LNCaP clone FGC (cell line): ENCODE results near the gene ZNF462.

Source experiments
- DNase-seq: peaks from one replicate; pipeline ENCODE4 v3.0.0-alpha.2; 2011; ENCODE audit warnings: low read depth
- H3K4me3 ChIP-seq: 2 replicates; pipeline ENCODE4 v1.5.1; 2011; ENCODE audit warnings: mild to moderate bottlenecking, low read depth, low read length, control low read depth
- TF ChIP-seq, protein P1 (sequence below): IDR thresholded peaks from 2 replicates; pipeline ENCODE4 v1.5.1; 2012; ENCODE audit warnings: mild to moderate bottlenecking; ENCODE audit not compliant: control insufficient read depth, insufficient read depth; ENCODE audit errors: extremely low read depth

ZNF462 gene

DNA sequence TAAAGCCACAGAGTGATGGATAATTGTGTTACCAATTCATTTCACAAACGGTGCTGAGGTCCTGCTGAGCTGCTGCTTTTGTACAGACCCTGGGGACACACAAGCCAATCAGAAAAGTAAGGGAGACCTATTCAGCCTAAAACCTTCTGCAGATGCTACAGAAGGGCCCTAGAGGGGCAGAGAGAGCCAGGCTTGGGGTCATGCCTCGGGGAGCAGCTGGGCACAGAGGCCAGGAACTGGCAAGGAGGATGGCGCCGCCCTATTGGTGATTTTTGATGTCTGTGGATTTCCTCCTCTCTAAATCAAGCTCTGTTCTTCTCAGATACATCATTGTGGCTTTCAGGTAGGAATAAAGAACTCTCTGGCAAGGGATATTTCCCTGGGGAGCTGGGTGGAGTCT, 181.9 kb downstream of the ZNF462 start:
- no peak for DNase-seq
- no peak overlapping the region for H3K4me3 ChIP-seq
- TF ChIP-seq, protein P1, sequence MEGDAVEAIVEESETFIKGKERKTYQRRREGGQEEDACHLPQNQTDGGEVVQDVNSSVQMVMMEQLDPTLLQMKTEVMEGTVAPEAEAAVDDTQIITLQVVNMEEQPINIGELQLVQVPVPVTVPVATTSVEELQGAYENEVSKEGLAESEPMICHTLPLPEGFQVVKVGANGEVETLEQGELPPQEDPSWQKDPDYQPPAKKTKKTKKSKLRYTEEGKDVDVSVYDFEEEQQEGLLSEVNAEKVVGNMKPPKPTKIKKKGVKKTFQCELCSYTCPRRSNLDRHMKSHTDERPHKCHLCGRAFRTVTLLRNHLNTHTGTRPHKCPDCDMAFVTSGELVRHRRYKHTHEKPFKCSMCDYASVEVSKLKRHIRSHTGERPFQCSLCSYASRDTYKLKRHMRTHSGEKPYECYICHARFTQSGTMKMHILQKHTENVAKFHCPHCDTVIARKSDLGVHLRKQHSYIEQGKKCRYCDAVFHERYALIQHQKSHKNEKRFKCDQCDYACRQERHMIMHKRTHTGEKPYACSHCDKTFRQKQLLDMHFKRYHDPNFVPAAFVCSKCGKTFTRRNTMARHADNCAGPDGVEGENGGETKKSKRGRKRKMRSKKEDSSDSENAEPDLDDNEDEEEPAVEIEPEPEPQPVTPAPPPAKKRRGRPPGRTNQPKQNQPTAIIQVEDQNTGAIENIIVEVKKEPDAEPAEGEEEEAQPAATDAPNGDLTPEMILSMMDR = peak; percentile 22; the same call in 1 of the 2 replicates

DNA sequence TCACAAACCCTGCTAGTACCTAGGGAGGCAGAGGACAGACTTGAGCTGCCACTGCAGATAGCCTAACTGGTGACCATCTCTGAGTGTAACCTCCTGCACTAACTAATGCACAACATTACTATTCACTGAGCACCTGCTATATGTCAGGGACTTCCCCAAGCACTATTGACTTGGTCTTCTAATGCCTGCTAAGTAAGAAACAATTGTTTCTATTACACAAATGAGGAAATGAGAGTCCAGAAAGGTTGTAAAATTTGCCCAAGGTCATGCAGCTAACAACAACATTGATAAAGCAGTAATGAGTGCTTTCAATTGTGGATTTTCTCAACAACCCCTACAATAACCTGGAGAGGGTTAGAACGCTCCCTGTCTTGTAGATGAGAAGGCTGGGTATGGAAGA, 183.7 kb downstream of the ZNF462 start:
- H3K4me3 ChIP-seq = no peak overlapping the region
- no peak for DNase-seq
- TF ChIP-seq, protein P1 = no peak

DNA sequence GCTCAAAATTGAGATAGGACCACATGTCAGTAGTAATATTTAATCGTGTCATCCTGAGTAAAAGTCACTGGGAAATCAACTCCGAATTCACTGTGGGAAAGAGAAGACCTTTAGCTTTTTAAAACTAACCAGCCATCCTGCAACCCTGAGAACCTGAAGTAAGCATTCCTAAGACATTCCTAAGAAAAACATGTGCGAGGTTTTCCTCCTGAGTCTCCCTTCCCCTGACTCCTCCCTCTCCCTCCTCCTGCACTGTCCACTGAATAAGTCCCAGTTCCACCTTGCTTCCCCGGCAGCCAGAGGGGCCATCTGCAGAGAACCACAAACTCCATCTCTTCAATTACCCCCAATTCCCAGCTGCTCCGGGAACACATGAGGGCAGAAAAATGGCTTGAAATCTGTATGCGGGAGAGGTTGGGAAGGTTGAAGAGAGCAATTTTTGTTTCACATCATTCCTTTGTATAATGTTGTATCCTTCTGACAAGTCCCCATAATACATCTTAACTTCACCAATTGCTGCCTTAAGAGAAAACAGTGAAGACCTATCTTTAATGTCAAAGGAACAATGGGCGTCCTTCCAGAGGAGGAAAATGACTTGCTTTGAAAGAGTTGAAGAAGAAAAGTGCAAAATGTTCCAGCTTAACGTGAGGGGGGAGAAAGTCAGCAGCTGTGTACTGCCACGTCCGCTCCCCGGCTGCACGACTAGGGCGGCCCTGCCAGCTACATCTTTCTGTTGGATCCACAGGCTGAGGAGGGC, 186.3 kb downstream of the ZNF462 start:
- TF ChIP-seq, protein P1 = no peak
- no peak overlapping the region for H3K4me3 ChIP-seq
- DNase-seq = no peak

DNA sequence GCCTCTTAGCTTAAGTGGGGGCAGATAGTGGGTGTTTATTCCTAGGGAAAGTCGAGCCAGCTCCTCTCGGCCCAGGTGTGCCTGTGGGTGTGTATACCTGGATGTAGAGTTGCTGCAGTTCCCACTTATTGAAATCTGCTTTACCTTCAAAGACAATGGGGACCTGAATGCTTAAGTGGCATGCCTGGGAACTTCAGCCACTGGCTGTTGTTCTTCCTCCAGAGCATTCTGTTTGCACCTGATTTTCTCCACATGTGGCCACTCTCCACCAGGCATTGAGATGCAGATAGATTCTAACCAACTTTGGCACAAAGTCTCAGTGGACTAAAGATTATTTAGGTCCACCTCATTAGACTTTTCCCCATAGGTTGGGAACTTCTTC, 186.8 kb downstream of the ZNF462 start:
- no peak overlapping the region for H3K4me3 ChIP-seq
- TF ChIP-seq, protein P1 = no peak
- no peak for DNase-seq

DNA sequence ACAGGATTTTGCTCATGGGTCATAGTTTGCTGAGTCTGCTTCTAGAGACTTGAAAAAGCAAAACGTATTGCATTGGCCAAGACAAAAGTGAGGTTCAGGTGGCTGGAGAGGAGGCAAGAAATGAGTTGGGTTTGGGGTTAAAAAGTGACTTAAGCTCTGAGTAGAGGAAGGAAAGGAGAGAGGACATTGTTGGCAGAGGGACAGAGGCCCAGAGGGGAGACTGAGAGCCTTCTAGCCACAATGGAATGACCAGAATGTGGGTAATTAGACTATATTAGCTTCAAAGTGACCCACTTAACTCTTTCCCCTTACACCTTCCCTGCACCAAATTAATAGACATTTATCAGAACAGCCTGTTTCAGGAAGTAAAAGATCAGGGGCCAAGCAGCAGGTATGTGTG, 188.4 kb downstream of the ZNF462 start:
- DNase-seq = no peak
- no peak overlapping the region for H3K4me3 ChIP-seq
- TF ChIP-seq, protein P1 = no peak

DNA sequence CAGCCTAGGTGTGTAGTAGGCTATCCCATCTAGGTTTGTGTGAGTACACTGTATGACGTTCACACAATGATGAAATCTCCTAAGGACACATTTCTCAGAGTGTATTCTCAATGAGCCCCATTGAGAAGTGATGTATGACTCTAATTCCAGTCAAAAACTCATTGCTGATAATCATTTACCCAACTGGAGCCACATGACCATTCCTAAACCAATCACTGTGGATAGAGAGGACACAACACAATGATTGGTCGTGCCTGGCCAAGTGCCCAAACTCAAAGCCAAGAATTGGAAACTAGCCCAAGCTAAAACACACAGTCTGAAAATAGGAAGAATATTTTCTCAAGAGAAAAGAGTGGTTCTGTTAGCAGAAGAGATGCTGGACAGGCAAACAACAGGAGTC, 191.2 kb downstream of the ZNF462 start:
- H3K4me3 ChIP-seq = no peak overlapping the region
- no peak for DNase-seq
- TF ChIP-seq, protein P1 = no peak

DNA sequence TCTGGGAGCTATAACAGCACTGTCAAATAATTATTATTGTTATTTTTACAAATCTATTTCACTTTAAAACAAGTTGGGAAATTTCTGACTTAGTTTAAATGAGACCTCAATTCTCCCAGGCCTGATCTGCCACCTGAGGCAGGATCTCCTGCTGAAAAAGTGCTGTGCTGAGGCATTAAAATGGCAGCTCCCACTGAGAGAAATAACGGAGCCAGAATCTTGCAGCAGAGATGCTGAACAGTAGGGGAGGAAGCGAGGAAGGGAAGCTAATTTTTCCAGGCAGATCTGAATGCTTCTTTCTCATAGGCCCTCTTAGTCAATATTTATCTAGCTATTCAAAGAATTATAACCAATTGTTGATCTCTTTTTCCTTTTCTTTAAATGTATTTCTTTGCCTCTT, 196.3 kb downstream of the ZNF462 start:
- no peak for DNase-seq
- H3K4me3 ChIP-seq = no peak overlapping the region
- TF ChIP-seq, protein P1 = no peak
